ENCODE data around the gene EIF3B.

Gene EIF3B

GRCh38 chr7:2394566-2395082 lies 40.0 kb downstream of the EIF3B start:
- Histone ChIP-seq H3K4me3 (ENCODE audit: low read depth in 1 of 2, low read length in 1 of 2) (no peak overlapping the region), H3K9me3 (no peaks in the 10 kb centered on the region), H3K4me1 (ENCODE audit: control insufficient read depth in 1 of 2, insufficient read depth in 1 of 2, low read depth in 1 of 2, low read length in 1 of 2) (peaks cover 33 to 41% of the 10 kb centered on the region in 2 experiments), H3K27ac (no peak overlapping the region), H3K36me3 (no peaks in the 10 kb centered on the region), H3K27me3 (no peaks in the 10 kb centered on the region)
- TF ChIP-seq CTCF (IDR thresholded peaks at IDR 0.05): no peak

GRCh38 chr7:2398506-2398905 lies 43.9 kb downstream of the EIF3B start:
- no peak overlapping the region for H3K4me3 ChIP-seq (ENCODE audit: low read depth in 1 of 2, low read length in 1 of 2)
- peaks cover 50% of the 10 kb centered on the region in 2 experiments for H3K4me1 ChIP-seq (ENCODE audit: control insufficient read depth in 1 of 2, insufficient read depth in 1 of 2, low read depth in 1 of 2, low read length in 1 of 2)
- no peaks in the 10 kb centered on the region for H3K36me3 ChIP-seq
- H3K27me3 ChIP-seq: no peaks in the 10 kb centered on the region
- no peak overlapping the region for H3K27ac ChIP-seq
- TF ChIP-seq CTCF (IDR thresholded peaks at IDR 0.05): no peak
- H3K9me3 ChIP-seq: no peaks in the 10 kb centered on the region

- Histone ChIP-seq H3K4me1 (ENCODE audit: control insufficient read depth in 1 of 2, insufficient read depth in 1 of 2, low read depth in 1 of 2, low read length in 1 of 2) (peaks cover 59 to 60% of the 10 kb centered on the region in 2 experiments), H3K9me3 (no peaks in the 10 kb centered on the region), H3K36me3 (no peaks in the 10 kb centered on the region), H3K4me3 (ENCODE audit: low read depth in 1 of 2, low read length in 1 of 2) (peak overlapping the region; percentile 29 to 30), H3K27me3 (no peaks in the 10 kb centered on the region), H3K27ac (peak overlapping the region; percentile 80)
- TF ChIP-seq CTCF (IDR thresholded peaks at IDR 0.05): no peak
Observed at GRCh38 chr7:2399848-2400587, 45.4 kb downstream of the EIF3B start.

- peaks cover 84% of the 10 kb centered on the region in 2 experiments for H3K4me1 ChIP-seq (ENCODE audit: control insufficient read depth in 1 of 2, insufficient read depth in 1 of 2, low read depth in 1 of 2, low read length in 1 of 2)
- no peaks in the 10 kb centered on the region for H3K9me3 ChIP-seq
- no peak for TF ChIP-seq CTCF (IDR thresholded peaks at IDR 0.05)
Observed at GRCh38 chr7:2402687-2403013, 48.0 kb downstream of the EIF3B start.

GRCh38 chr7:2403014-2403717 lies 48.5 kb downstream of the EIF3B start, which contains the start of gene CHST12:
TSS of gene CHST12 (plus strand) at chr7:2403611. CDS start at chr7:2432640, 29,029 bp downstream.
- Histone ChIP-seq H3K4me3 (ENCODE audit: low read depth in 1 of 2, low read length in 1 of 2) (peak within 1 kb of the TSS; percentile 74 to 76), H3K9me3 (no peaks in the 10 kb centered on the region), H3K36me3 (no peaks in the 10 kb centered on the region), H3K27me3 (no peaks in the 10 kb centered on the region), H3K4me1 (ENCODE audit: control insufficient read depth in 1 of 2, insufficient read depth in 1 of 2, low read depth in 1 of 2, low read length in 1 of 2) (peaks cover 83 to 87% of the 10 kb centered on the region in 2 experiments), H3K27ac (peak within 1 kb of the TSS; percentile 58)
- no peak for TF ChIP-seq CTCF (IDR thresholded peaks at IDR 0.05)

More at GRCh38 chr7:2402687-2403013, 48.0 kb downstream of the EIF3B start:
- H3K4me3 ChIP-seq (ENCODE audit: low read depth in 1 of 2, low read length in 1 of 2): peak overlapping the region; percentile 74 to 76
- H3K27ac ChIP-seq: peak overlapping the region; percentile 58
- H3K36me3 ChIP-seq: no peaks in the 10 kb centered on the region
- no peaks in the 10 kb centered on the region for H3K27me3 ChIP-seq

Data from neutrophil (primary cell).